A549 (cell line): ENCODE measurements around the gene MED26.
"Not testable (repeated sequence)": the region's sequence is repeated elsewhere in the genome, so short reads cannot be mapped to it uniquely, and the experiment has no call there.

Experiments
- CBX8 ChIP-seq: fragments of 200-600 bp; sonication (generic); IDR thresholded peaks from 2 replicates; pipeline ENCODE4 v1.6.1; 2016
- NPAS2 ChIP-seq: fragments of 250-450 bp; sonication (Bioruptor Pico); IDR thresholded peaks from 2 replicates; pipeline ENCODE4 v1.8.0; 2022; ENCODE audit warnings: mild to moderate bottlenecking, moderate library complexity, borderline replicate concordance
- REST ChIP-seq: fragments of 200-600 bp; sonication (generic); IDR thresholded peaks from 2 replicates; pipeline ENCODE4 v1.6.1; 2016; ENCODE audit warnings: antibody characterized with exemption, mild to moderate bottlenecking, moderate library complexity

DNA sequence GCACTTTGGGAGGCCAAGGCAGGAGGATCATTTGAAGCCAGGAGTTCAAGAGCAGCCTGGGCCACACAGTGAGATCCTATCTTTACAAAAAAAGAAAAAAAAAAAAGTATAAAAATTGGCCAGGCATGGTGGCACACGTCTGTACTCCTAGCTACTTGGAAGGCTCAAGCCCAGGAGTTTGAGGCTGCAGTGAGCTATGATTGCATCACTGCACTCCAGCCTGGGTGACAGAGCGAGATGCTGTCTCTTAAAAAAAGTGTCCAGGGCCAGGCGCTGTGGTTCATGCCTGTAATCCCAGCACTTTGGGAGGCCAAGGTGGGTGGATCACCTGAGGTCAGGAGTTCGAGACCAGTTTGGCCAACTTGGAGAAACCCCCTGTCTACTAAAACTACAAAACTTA is 45.8 kb upstream of the MED26 start:
- TF ChIP-seq REST, CBX8, NPAS2: not testable (repeated sequence)
